Neuronal stem cell (in vitro differentiated cells): ENCODE results near the gene MAST3.

Experiments used
- DNase-seq: peaks from one replicate; pipeline ENCODE4 v3.0.0-alpha.2; 2013; ENCODE audit warnings: low spot score
- H2AFZ ChIP-seq: one replicate; pipeline ENCODE4 v1.6.1; 2013; ENCODE audit warnings: mild to moderate bottlenecking, low read length, inconsistent platforms
- H2AK5ac ChIP-seq: 2 replicates; pipeline ENCODE4 v1.6.1; 2013; ENCODE audit warnings: low read depth, mild to moderate bottlenecking, inconsistent platforms, low read length, moderate library complexity, mixed read lengths
- H2BK120ac ChIP-seq: 2 replicates; pipeline ENCODE4 v1.6.1; 2013; ENCODE audit warnings: low read depth, mild to moderate bottlenecking, inconsistent platforms, low read length, moderate library complexity, mixed read lengths
- H2BK12ac ChIP-seq: one replicate; pipeline ENCODE4 v1.6.1; 2013; ENCODE audit warnings: low read length, inconsistent platforms
- H2BK15ac ChIP-seq: 2 replicates; pipeline ENCODE4 v1.6.1; 2013; ENCODE audit warnings: mild to moderate bottlenecking, low read length, inconsistent platforms, mixed read lengths
- H2BK5ac ChIP-seq: one replicate; pipeline ENCODE4 v1.6.1; 2013; ENCODE audit warnings: inconsistent platforms, mild to moderate bottlenecking, low read length, moderate library complexity
- H3K14ac ChIP-seq: one replicate; pipeline ENCODE4 v1.6.1; 2013; ENCODE audit warnings: low read length, inconsistent platforms
- H3K18ac ChIP-seq: 2 replicates; pipeline ENCODE4 v1.6.1; 2013; ENCODE audit warnings: low read length, inconsistent platforms
- H3K23ac ChIP-seq: 2 replicates; pipeline ENCODE4 v1.6.1; 2013; ENCODE audit warnings: low read depth, mild to moderate bottlenecking, mixed read lengths, low read length, inconsistent platforms; ENCODE audit not compliant: poor library complexity
- H3K27ac ChIP-seq: replicated peaks from 3 replicates; pipeline ENCODE4 v1.5.1; 2013; ENCODE audit warnings: low read length, inconsistent platforms
- H3K27me3 ChIP-seq, 3 experiments: 2 replicates each; pipeline ENCODE4 v1.6.1; 2013; ENCODE audit warnings: low read length in 3 of 3, mild to moderate bottlenecking in 2 of 3, inconsistent platforms in 1 of 3, low read depth in 1 of 3, mixed read lengths in 1 of 3, moderate library complexity in 1 of 3; ENCODE audit not compliant: control insufficient read depth in 3 of 3, insufficient read depth in 3 of 3
- H3K36me3 ChIP-seq, 2 donors: replicated peaks in 1 of 2; 2 replicates each; pipeline ENCODE4 v1.6.1; 2013; ENCODE audit warnings: low read length in 2 of 2; ENCODE audit not compliant: control insufficient read depth in 2 of 2, insufficient read depth in 2 of 2
- H3K4ac ChIP-seq: 2 replicates; pipeline ENCODE4 v1.6.1; 2013; ENCODE audit warnings: inconsistent platforms, mild to moderate bottlenecking, low read length, moderate library complexity
- H3K4me1 ChIP-seq, 2 donors: 1 replicate in 1 of 2; 2 replicates in 1 of 2; pipeline ENCODE4 v1.6.1; 2013; ENCODE audit warnings: low read length in 2 of 2, low read depth in 1 of 2; ENCODE audit not compliant: control insufficient read depth in 2 of 2, insufficient read depth in 1 of 2
- H3K4me2 ChIP-seq: one replicate; pipeline ENCODE4 v1.6.1; 2013; ENCODE audit warnings: mild to moderate bottlenecking, low read length, inconsistent platforms; ENCODE audit not compliant: insufficient read depth, poor library complexity, severe bottlenecking
- H3K4me3 ChIP-seq, 2 donors: 2 replicates each; pipeline ENCODE4 v1.5.1; 2013; ENCODE audit warnings: low read length in 2 of 2, mild to moderate bottlenecking in 2 of 2, inconsistent platforms in 1 of 2, moderate library complexity in 1 of 2
- H3K79me1 ChIP-seq: one replicate; pipeline ENCODE4 v1.6.1; 2013; ENCODE audit warnings: low read depth, mild to moderate bottlenecking, inconsistent platforms, low read length, moderate library complexity
- H3K9ac ChIP-seq: one replicate; pipeline ENCODE4 v1.6.1; 2013; ENCODE audit warnings: mild to moderate bottlenecking, low read depth, low read length, inconsistent platforms; ENCODE audit not compliant: poor library complexity
- H3K9me3 ChIP-seq, 2 donors: replicated peaks in 1 of 2; 2 replicates each; pipeline versions ENCODE3 to v1.6.1; 2013; ENCODE audit warnings: low read length in 2 of 2, mild to moderate bottlenecking in 2 of 2, inconsistent platforms in 1 of 2, low read depth in 1 of 2, mixed read lengths in 1 of 2, moderate library complexity in 1 of 2; ENCODE audit not compliant: control insufficient read depth in 2 of 2, insufficient read depth in 1 of 2
- H4K8ac ChIP-seq: one replicate; pipeline ENCODE4 v1.6.1; 2013; ENCODE audit warnings: low read depth, mild to moderate bottlenecking, inconsistent platforms, low read length, moderate library complexity
- H4K91ac ChIP-seq: one replicate; pipeline ENCODE4 v1.6.1; 2013; ENCODE audit warnings: low read length, low read depth, mild to moderate bottlenecking, inconsistent platforms; ENCODE audit not compliant: poor library complexity
- WGBS, 2 donors: extraction: QIAGEN DNeasy Blood & Tissue Kit; methylation state at CpG; one replicate each; pipeline ENCODE4 v1.1.7; 2013; ENCODE audit warnings: missing lambda C conversion rate in 2 of 2, mixed read lengths in 1 of 2; ENCODE audit not compliant: insufficient read length in 2 of 2, insufficient replicate concordance in 1 of 2; ENCODE audit errors: extremely low coverage in 2 of 2; 5-methylcytosine and 5-hydroxymethylcytosine counted together

The MAST3 gene

GRCh38 chr19:18176367-18177310, 79.1 kb downstream of the MAST3 start:
- H3K36me3 ChIP-seq: no peaks in the 10 kb centered on the region
- H3K18ac ChIP-seq: no peak overlapping the region
- H2BK15ac ChIP-seq: no peak overlapping the region
- H3K23ac ChIP-seq: no peak overlapping the region
- peak overlapping the region; percentile 51 for H3K9ac ChIP-seq
- WGBS, 2 donors: no CpG with 5 or more reads among the region's 19 CpGs
- H2BK5ac ChIP-seq: no peak overlapping the region
- no peak overlapping the region for H2BK12ac ChIP-seq
- peaks cover 3 to 27% (median 25%) of the 10 kb centered on the region in 3 experiments for H3K27me3 ChIP-seq
- peak overlapping the region in 1 of 2 donors; percentile 53 for H3K4me3 ChIP-seq
- no peak overlapping the region for H3K27ac ChIP-seq
- no peaks in the 10 kb centered on the region for H3K79me1 ChIP-seq
- no peak for DNase-seq
- no peak overlapping the region for H2BK120ac ChIP-seq
- H4K91ac ChIP-seq: no peak overlapping the region
- no peak overlapping the region for H3K14ac ChIP-seq
- H3K4ac ChIP-seq: no peak overlapping the region
- H2AFZ ChIP-seq: no peak overlapping the region
- no peak overlapping the region for H3K4me2 ChIP-seq
- peaks cover 3 to 8% of the 10 kb centered on the region in 2 donors for H3K4me1 ChIP-seq
- H3K9me3 ChIP-seq: no peaks in the 10 kb centered on the region
- H2AK5ac ChIP-seq: peak overlapping the region; percentile 17
- no peak overlapping the region for H4K8ac ChIP-seq

DNA sequence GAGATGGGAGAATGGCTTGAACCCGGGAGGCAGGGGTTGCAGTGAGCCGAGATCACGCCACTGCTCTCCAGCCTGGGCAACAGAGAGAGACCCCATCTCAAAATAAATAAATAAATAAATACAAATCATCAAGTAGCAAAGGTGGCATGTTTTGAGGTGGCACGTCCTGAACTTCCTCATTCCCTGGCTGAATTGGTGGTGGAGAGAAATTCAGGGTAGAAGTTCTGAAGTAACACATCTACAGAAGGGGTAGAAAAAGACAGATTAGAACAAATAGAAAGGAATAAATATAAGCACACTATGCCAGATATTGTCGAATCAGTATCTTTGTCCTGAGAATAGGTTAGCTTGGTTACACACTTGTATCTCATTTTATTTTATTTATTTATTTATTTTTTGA, 82.4 kb downstream of the MAST3 start:
- no peaks in the 10 kb centered on the region for H3K4me1 ChIP-seq
- H2BK5ac ChIP-seq: no peak overlapping the region
- no peak overlapping the region for H2BK12ac ChIP-seq
- no peak overlapping the region for H3K4me2 ChIP-seq
- H4K8ac ChIP-seq: no peak overlapping the region
- no peak overlapping the region for H3K14ac ChIP-seq
- no peak overlapping the region for H3K4me3 ChIP-seq
- no peak overlapping the region for H3K9ac ChIP-seq
- peaks cover 0 to 13% (median 8%) of the 10 kb centered on the region in 3 experiments for H3K27me3 ChIP-seq
- whole genome bisulfite sequencing, 2 donors: no CpG with 5 or more reads among the region's 5 CpGs
- no peaks in the 10 kb centered on the region for H3K36me3 ChIP-seq
- H4K91ac ChIP-seq: no peak overlapping the region
- no peak overlapping the region for H3K4ac ChIP-seq
- no peak overlapping the region for H3K23ac ChIP-seq
- no peak overlapping the region for H3K27ac ChIP-seq
- H3K79me1 ChIP-seq: no peaks in the 10 kb centered on the region
- H2AK5ac ChIP-seq: no peak overlapping the region
- H3K9me3 ChIP-seq: no peaks in the 10 kb centered on the region
- no peak overlapping the region for H2BK120ac ChIP-seq
- H2AFZ ChIP-seq: no peak overlapping the region
- no peak for DNase-seq
- H2BK15ac ChIP-seq: no peak overlapping the region
- H3K18ac ChIP-seq: no peak overlapping the region

DNA sequence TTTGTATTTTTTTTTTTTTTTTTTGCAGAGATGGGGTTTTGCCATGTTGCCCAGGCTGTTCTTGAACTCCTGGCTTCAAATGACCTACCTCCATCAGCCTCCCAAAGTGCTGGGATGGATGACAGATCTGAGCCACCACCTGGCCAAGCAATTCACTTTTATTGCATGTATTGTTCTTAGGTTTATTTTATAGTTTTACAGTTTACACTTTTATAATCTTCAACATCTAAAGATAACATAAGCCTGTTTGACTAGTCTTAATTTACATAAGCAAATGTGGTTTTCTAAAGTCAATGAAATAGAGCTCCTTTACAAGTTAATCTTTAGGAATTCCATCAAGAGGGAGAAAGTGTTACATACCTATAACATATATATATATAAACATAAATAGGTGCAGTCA, 86.0 kb downstream of the MAST3 start:
- Histone ChIP-seq H3K27ac (no peak overlapping the region), H3K9ac (no peak overlapping the region), H2AK5ac (no peak overlapping the region), H2BK12ac (no peak overlapping the region), H3K36me3 (no peaks in the 10 kb centered on the region), H3K4ac (no peak overlapping the region), H3K4me3 (no peak overlapping the region), H3K27me3 (no peaks in the 10 kb centered on the region), H3K14ac (no peak overlapping the region), H3K4me2 (no peak overlapping the region), H2BK5ac (no peak overlapping the region), H3K18ac (no peak overlapping the region), H3K4me1 (no peaks in the 10 kb centered on the region), H4K91ac (no peak overlapping the region), H2BK15ac (no peak overlapping the region), H4K8ac (no peak overlapping the region), H3K23ac (no peak overlapping the region), H3K79me1 (no peaks in the 10 kb centered on the region), H2BK120ac (no peak overlapping the region), H2AFZ (no peak overlapping the region), H3K9me3 (no peaks in the 10 kb centered on the region)
- no peak for DNase-seq

DNA sequence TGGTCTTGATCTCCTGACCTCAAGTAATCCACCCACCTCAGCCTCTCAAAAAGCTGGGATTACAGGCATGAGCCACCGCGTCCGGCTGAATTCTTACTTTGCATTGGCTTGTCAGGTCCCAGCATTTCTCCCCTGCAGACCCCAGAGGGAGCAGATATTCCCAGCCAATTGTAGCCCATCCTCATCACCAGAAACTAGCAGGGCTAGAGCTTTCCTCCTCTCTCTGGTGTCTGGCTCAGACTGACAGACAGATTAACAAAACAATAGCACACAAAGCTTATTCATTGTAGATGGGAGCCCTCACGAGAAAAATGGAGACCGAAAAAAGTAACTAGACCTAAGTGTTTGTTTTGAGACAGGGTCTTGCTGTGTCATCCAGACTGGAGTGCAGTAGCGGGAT, 88.0 kb downstream of the MAST3 start:
- Histone ChIP-seq H3K14ac (no peak overlapping the region), H2BK5ac (no peak overlapping the region), H3K4me3 (no peak overlapping the region), H3K4me1 (no peaks in the 10 kb centered on the region), H3K9ac (no peak overlapping the region), H2BK120ac (no peak overlapping the region), H3K27ac (no peak overlapping the region), H3K79me1 (no peaks in the 10 kb centered on the region), H3K4me2 (no peak overlapping the region), H3K18ac (no peak overlapping the region), H4K91ac (no peak overlapping the region), H3K36me3 (no peaks in the 10 kb centered on the region), H3K9me3 (no peaks in the 10 kb centered on the region), H3K23ac (no peak overlapping the region), H2BK12ac (no peak overlapping the region), H2BK15ac (no peak overlapping the region), H4K8ac (no peak overlapping the region), H3K27me3 (no peaks in the 10 kb centered on the region), H3K4ac (no peak overlapping the region), H2AK5ac (no peak overlapping the region), H2AFZ (peak overlapping the region; percentile 1)
- no CpG with 5 or more reads among the region's 6 CpGs for WGBS, 2 donors
- no peak for DNase-seq
